ENCODE measurements around the gene HMGCL.
"Not testable (repeated sequence)": the region's sequence is repeated elsewhere in the genome, so short reads cannot be mapped to it uniquely, and the experiment has no call there.

HMGCL gene

GRCh38 chr1:23797478-23798448 lies 27.5 kb downstream of the HMGCL start:
- Histone ChIP-seq H3K9ac (ENCODE audit: low read depth, low read length) (no peak overlapping the region), H3K27ac (ENCODE audit: low read depth, low read length) (no peak overlapping the region), H3K4me1 (ENCODE audit: insufficient read depth, low read length) (peaks cover 7% of the 10 kb centered on the region), H3K36me3 (ENCODE audit: insufficient read depth, low read length) (peaks cover 53% of the 10 kb centered on the region), H3K9me3 (ENCODE audit: insufficient read depth, low read depth, low read length) (no peaks in the 10 kb centered on the region), H3K27me3 (ENCODE audit: insufficient read depth, low read length) (peaks cover 13% of the 10 kb centered on the region), H3K4me3 (ENCODE audit: low read length) (no peak overlapping the region)
- WGBS = 94% methylated on average over 20 of the region's 20 CpGs

GRCh38 chr1:23796466-23797271 lies 28.6 kb downstream of the HMGCL start:
- H3K27me3 ChIP-seq (ENCODE audit: insufficient read depth, low read length) = peaks cover 6% of the 10 kb centered on the region
- peaks cover 53% of the 10 kb centered on the region for H3K36me3 ChIP-seq (ENCODE audit: insufficient read depth, low read length)
- WGBS = 83% methylated on average over 17 of the region's 17 CpGs
- peaks cover 12% of the 10 kb centered on the region for H3K4me1 ChIP-seq (ENCODE audit: insufficient read depth, low read length)
- no peaks in the 10 kb centered on the region for H3K9me3 ChIP-seq (ENCODE audit: insufficient read depth, low read depth, low read length)
- no peak overlapping the region for H3K27ac ChIP-seq (ENCODE audit: low read depth, low read length)
- H3K4me3 ChIP-seq (ENCODE audit: low read length) = no peak overlapping the region
- H3K9ac ChIP-seq (ENCODE audit: low read depth, low read length) = no peak overlapping the region

- Histone ChIP-seq H3K27me3 (ENCODE audit: insufficient read depth, low read length) (no peaks in the 10 kb centered on the region), H3K27ac (ENCODE audit: low read depth, low read length) (no peak overlapping the region), H3K9ac (ENCODE audit: low read depth, low read length) (no peak overlapping the region), H3K9me3 (ENCODE audit: insufficient read depth, low read depth, low read length) (no peaks in the 10 kb centered on the region), H3K4me3 (ENCODE audit: low read length) (no peak overlapping the region), H3K36me3 (ENCODE audit: insufficient read depth, low read length) (peaks cover 53% of the 10 kb centered on the region), H3K4me1 (ENCODE audit: insufficient read depth, low read length) (peaks cover 12% of the 10 kb centered on the region)
- WGBS = 95% methylated on average over 16 of the region's 16 CpGs
Measured at GRCh38 chr1:23795676-23796465, 29.4 kb downstream of the HMGCL start.

DNA sequence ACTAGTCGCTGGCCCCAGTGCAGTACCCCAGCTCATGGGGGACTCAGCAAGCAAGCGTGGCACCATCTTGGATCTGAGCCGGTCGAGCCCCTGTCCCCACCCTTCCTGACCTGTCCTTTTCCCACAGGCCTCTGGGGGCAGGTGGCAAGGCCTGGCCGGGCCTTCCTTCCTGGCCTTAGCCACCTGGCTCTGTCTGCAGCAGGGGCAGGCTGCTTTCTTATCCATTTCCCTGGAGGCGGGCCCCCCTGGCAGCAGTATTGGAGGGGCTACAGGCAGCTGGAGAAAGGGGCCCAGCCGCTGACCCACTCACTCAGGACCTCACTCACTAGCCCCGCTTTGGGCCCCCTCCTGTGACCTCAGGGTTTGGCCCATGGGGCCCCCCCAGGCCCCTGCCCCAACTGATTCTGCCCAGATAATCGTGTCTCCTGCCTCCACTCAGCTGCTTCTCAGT lies 30.5 kb downstream of the HMGCL start:
- peaks cover 53% of the 10 kb centered on the region for H3K36me3 ChIP-seq (ENCODE audit: insufficient read depth, low read length)
- H3K4me1 ChIP-seq (ENCODE audit: insufficient read depth, low read length) = peaks cover 12% of the 10 kb centered on the region
- not testable (repeated sequence) for H3K4me3 ChIP-seq (ENCODE audit: low read length); H3K27ac ChIP-seq (ENCODE audit: low read depth, low read length); H3K27me3 ChIP-seq (ENCODE audit: insufficient read depth, low read length); H3K9me3 ChIP-seq (ENCODE audit: insufficient read depth, low read depth, low read length); H3K9ac ChIP-seq (ENCODE audit: low read depth, low read length)
- 91% methylated on average over 9 of the region's 9 CpGs for WGBS

DNA sequence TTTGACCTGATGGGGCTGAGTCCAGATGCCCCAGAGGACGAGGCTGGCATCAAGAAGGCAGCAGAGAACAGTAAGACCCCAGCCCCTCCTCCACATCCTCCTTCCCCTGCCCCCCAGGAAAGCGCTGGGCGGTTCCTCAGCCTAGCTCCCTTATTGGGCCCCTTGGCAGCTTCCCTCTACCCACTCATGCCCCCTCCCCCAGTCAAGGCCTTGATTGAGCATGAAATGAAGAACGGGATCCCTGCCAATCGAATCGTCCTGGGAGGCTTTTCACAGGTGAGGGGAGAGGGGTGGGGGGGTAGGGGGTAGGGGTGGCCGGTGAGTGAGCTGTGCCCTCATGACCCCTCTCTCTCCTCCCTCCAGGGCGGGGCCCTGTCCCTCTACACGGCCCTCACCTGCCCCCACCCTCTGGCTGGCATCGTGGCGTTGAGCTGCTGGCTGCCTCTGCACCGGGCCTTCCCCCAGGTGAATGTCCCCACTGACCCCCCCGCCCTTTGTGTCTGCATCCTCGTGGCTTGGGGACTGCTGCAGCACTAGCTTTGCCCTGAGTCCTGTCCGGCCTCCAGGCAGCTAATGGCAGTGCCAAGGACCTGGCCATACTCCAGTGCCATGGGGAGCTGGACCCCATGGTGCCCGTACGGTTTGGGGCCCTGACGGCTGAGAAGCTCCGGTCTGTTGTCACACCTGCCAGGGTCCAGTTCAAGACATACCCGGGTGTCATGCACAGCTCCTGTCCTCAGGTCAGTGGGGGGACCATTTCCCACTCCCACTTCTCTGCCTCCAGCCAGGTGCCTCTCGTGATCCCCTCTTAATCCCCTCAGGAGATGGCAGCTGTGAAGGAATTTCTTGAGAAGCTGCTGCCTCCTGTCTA lies 31.1 kb downstream of the HMGCL start:
- H3K4me3 ChIP-seq (ENCODE audit: low read length) = no peak overlapping the region
- H3K27me3 ChIP-seq (ENCODE audit: insufficient read depth, low read length) = no peaks in the 10 kb centered on the region
- no peak overlapping the region for H3K9ac ChIP-seq (ENCODE audit: low read depth, low read length)
- no peak overlapping the region for H3K27ac ChIP-seq (ENCODE audit: low read depth, low read length)
- peaks cover 53% of the 10 kb centered on the region for H3K36me3 ChIP-seq (ENCODE audit: insufficient read depth, low read length)
- WGBS = 91% methylated on average over 17 of the region's 21 CpGs
- no peaks in the 10 kb centered on the region for H3K9me3 ChIP-seq (ENCODE audit: insufficient read depth, low read depth, low read length)
- peaks cover 8% of the 10 kb centered on the region for H3K4me1 ChIP-seq (ENCODE audit: insufficient read depth, low read length)

GRCh38 chr1:23793018-23793781 lies 32.0 kb downstream of the HMGCL start:
- H3K36me3 ChIP-seq (ENCODE audit: insufficient read depth, low read length) = peaks cover 52% of the 10 kb centered on the region
- no peak overlapping the region for H3K9ac ChIP-seq (ENCODE audit: low read depth, low read length)
- no peak overlapping the region for H3K27ac ChIP-seq (ENCODE audit: low read depth, low read length)
- WGBS = 90% methylated on average over 16 of the region's 16 CpGs
- H3K4me1 ChIP-seq (ENCODE audit: insufficient read depth, low read length) = 0 out of 2 replicates have a peak, but pooled peaks cover 4% of the 10 kb centered on the region
- H3K9me3 ChIP-seq (ENCODE audit: insufficient read depth, low read depth, low read length) = no peaks in the 10 kb centered on the region
- 0 out of 2 replicates have a peak overlapping the region, but pooled peaks have one; percentile 81 for H3K4me3 ChIP-seq (ENCODE audit: low read length)
- no peaks in the 10 kb centered on the region for H3K27me3 ChIP-seq (ENCODE audit: insufficient read depth, low read length)

- Histone ChIP-seq H3K27me3 (ENCODE audit: insufficient read depth, low read length) (no peaks in the 10 kb centered on the region), H3K9ac (ENCODE audit: low read depth, low read length) (peak overlapping the region; percentile 49; the same call in 1 of the 2 replicates), H3K36me3 (ENCODE audit: insufficient read depth, low read length) (peaks cover 52% of the 10 kb centered on the region), H3K4me3 (ENCODE audit: low read length) (peak overlapping the region; percentile 81), H3K27ac (ENCODE audit: low read depth, low read length) (no peak overlapping the region), H3K9me3 (ENCODE audit: insufficient read depth, low read depth, low read length) (no peaks in the 10 kb centered on the region), H3K4me1 (ENCODE audit: insufficient read depth, low read length) (0 out of 2 replicates have a peak, but pooled peaks cover 4% of the 10 kb centered on the region)
- WGBS = 78% methylated on average over 17 of the region's 19 CpGs
Measured at GRCh38 chr1:23792151-23792945, 32.9 kb downstream of the HMGCL start.

DNA sequence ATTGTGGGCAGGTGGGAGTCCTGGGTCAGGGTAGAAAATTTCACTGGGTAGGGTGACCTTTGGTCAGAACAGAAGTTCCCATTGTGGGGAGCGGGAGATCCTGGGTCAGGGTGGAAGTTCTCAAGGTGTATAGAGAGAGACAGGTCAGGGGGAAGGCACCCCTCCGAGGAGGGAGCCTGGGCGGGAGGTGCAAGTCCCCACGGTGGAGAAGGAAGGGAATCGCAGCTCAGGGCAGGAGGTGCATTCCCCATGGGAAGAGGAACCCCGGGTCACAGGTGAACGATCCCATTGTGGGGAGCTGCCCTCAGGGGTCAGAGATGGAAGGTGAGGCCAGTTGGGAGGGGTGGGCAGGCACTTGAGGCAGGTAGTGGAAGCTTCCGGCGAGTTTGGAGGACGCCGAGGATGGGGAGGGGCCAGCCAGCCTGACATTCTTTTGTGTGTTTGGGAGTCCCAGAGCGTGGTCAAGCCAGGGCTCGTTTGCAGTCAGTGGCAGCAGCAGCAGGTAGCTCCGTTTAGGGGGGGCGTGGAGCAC lies 33.6 kb downstream of the HMGCL start:
- H3K4me3 ChIP-seq (ENCODE audit: low read length) = peak overlapping the region; percentile 81
- 0 out of 2 replicates have a peak, but pooled peaks cover 4% of the 10 kb centered on the region for H3K4me1 ChIP-seq (ENCODE audit: insufficient read depth, low read length)
- no peaks in the 10 kb centered on the region for H3K27me3 ChIP-seq (ENCODE audit: insufficient read depth, low read length)
- WGBS = under 1% methylated on average over 15 of the region's 15 CpGs
- H3K27ac ChIP-seq (ENCODE audit: low read depth, low read length) = peak overlapping the region; percentile 20; the same call in 1 of the 2 replicates
- H3K9ac ChIP-seq (ENCODE audit: low read depth, low read length) = peak overlapping the region; percentile 69
- no peaks in the 10 kb centered on the region for H3K9me3 ChIP-seq (ENCODE audit: insufficient read depth, low read depth, low read length)
- peaks cover 54% of the 10 kb centered on the region for H3K36me3 ChIP-seq (ENCODE audit: insufficient read depth, low read length)
